HepG2 (cell line): Measurements from ENCODE around the gene PTPRF.
"Not testable (repeated sequence)": the region's sequence is repeated elsewhere in the genome, so short reads cannot be mapped to it uniquely, and the experiment has no call there.

Experiments used
- FOSL2 ChIP-seq: sonication (generic); formaldehyde crosslinking; IDR thresholded peaks from 2 replicates; pipeline ENCODE4 v1.4.0; 2020; ENCODE audit warnings: missing genetic modification reagents
- FOXP1 ChIP-seq, 2 experiments: fragments of 450-650 bp in 1 of 2; IDR thresholded peaks; 2 replicates each; pipeline ENCODE4 v1.6.1; 2017 to 2018; ENCODE audit warnings: antibody characterized with exemption in 1 of 2
- ISL2 ChIP-seq: sonication (generic); formaldehyde crosslinking; IDR thresholded peaks from 2 replicates; pipeline ENCODE4 v1.5.0; 2020; ENCODE audit warnings: missing genetic modification reagents
- MAZ ChIP-seq, 2 experiments: sonication (generic) in 1 of 2; formaldehyde crosslinking in 1 of 2; IDR thresholded peaks; 2 replicates each; pipeline versions ENCODE4 v1.5.0 to v1.6.1; 2012 to 2020; ENCODE audit warnings: low read depth in 2 of 2, mild to moderate bottlenecking in 2 of 2, borderline replicate concordance in 1 of 2, improper control_type of control experiment in 1 of 2, low read length in 1 of 2, missing genetic modification reagents in 1 of 2, moderate library complexity in 1 of 2
- PBX3 ChIP-seq: sonication (generic); formaldehyde crosslinking; IDR thresholded peaks from 2 replicates; pipeline ENCODE4 v1.8.1; 2023; ENCODE audit warnings: missing genetic modification reagents, inconsistent platforms, borderline replicate concordance
- SP2 ChIP-seq: sonication (generic); formaldehyde crosslinking; IDR thresholded peaks from 2 replicates; pipeline ENCODE4 v1.5.1; 2020; ENCODE audit warnings: mild to moderate bottlenecking, missing genetic modification reagents
- TAF1 ChIP-seq: sonication (generic); formaldehyde crosslinking; IDR thresholded peaks from 2 replicates; pipeline ENCODE4 v1.4.0; 2020; ENCODE audit warnings: missing genetic modification reagents
- ZNF331 ChIP-seq: sonication (generic); formaldehyde crosslinking; IDR thresholded peaks from 2 replicates; pipeline ENCODE4 v1.4.0; 2020; ENCODE audit warnings: missing genetic modification reagents
- ZNF879 ChIP-seq: sonication (generic); formaldehyde crosslinking; IDR thresholded peaks from 2 replicates; pipeline ENCODE4 v1.8.1; 2023; ENCODE audit warnings: missing genetic modification reagents

DNA sequence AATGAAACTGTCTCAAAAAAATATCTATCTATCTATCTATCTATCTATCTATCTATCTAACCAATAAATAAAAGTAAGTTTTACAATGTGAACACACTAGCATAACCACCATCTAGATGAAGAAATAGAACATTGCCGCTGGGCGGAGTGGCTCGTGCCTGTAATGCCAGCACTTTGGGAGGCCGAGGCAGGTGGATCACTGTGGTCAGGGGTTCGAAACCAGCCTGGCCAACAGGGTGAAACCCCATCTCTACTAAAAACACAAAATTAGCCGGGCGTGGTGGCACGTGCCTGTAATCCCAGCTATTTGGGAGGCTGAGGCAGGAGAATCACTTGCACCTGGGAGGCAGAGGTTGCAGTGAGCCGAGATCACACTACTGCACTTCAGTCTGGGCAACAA, 116.6 kb downstream of the PTPRF start:
- TF ChIP-seq SP2 (CRISPR knock-in tag); ZNF331 (CRISPR knock-in tag); FOSL2 (CRISPR knock-in tag); ZNF879 (CRISPR knock-in tag); MAZ (IDR thresholded peaks at IDR 0.05; ENCODE audit: borderline replicate concordance, low read depth, low read length); MAZ (CRISPR knock-in tag; IDR thresholded peaks at IDR 0.05; ENCODE audit: low read depth); PBX3 (CRISPR knock-in tag); TAF1; FOXP1 (IDR thresholded peaks at IDR 0.05); FOXP1 (CRISPR knock-in tag; IDR thresholded peaks at IDR 0.05); ISL2 (CRISPR knock-in tag): not testable (repeated sequence)
